ENCODE measurements around the gene TNFRSF1A.

TNFRSF1A gene

GRCh38 chr12:6368906-6369525 is 27.1 kb upstream of the TNFRSF1A start:
- TF ChIP-seq, protein P1, sequence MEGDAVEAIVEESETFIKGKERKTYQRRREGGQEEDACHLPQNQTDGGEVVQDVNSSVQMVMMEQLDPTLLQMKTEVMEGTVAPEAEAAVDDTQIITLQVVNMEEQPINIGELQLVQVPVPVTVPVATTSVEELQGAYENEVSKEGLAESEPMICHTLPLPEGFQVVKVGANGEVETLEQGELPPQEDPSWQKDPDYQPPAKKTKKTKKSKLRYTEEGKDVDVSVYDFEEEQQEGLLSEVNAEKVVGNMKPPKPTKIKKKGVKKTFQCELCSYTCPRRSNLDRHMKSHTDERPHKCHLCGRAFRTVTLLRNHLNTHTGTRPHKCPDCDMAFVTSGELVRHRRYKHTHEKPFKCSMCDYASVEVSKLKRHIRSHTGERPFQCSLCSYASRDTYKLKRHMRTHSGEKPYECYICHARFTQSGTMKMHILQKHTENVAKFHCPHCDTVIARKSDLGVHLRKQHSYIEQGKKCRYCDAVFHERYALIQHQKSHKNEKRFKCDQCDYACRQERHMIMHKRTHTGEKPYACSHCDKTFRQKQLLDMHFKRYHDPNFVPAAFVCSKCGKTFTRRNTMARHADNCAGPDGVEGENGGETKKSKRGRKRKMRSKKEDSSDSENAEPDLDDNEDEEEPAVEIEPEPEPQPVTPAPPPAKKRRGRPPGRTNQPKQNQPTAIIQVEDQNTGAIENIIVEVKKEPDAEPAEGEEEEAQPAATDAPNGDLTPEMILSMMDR (IDR thresholded peaks at IDR 0.05; ENCODE audit: insufficient read depth, missing control alignments): no peak
- FAIRE-seq (no peak), DNase-seq (ENCODE audit: insufficient read length, low spot score) (no peak)

GRCh38 chr12:6367969-6368892 is 26.4 kb upstream of the TNFRSF1A start:
- TF ChIP-seq, protein P1 (IDR thresholded peaks at IDR 0.05; ENCODE audit: insufficient read depth, missing control alignments): no peak
- no peak for DNase-seq (ENCODE audit: insufficient read length, low spot score)
- no peak for FAIRE-seq

DNA sequence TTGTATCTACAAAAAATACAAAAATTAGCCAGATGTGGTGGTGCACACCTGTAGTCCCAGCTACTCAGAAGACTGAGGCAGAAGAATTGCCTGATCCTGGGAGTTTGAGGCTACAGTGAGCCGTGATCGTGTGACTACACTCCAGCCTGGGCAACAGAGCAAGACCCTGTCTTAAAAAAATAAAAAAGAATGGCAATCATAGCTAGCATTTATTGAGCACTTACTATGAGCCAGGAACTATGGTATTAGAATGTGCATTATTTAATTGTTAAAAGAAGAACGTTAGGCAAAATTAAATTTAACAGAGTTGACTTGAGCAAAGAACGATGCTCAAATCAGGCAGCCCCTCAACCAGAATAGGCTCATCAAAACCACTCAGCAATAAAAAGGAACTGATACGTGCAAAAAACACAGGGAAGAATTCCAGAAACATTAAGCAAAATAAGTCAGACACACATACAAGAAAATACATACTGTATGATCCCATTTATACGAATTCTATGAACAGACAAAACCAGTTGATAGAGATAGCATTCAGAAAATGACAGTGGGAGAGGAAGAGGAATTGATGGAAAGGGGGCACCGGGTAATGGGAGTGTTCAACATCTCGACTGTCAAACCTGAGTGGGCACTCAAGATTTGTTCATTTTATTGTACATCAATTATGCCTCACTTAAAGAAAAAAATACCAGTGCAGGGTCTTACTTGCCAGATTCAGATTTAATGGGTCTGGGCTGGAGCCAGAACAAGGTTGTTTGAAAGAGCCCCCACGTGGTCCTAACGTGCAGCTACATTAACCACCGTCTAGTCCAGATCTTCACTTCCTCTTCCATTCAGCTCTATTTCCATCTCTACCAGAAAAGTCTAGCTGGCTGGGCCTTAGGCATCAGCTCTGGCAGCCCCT is 25.4 kb upstream of the TNFRSF1A start:
- FAIRE-seq: no peak

DNA sequence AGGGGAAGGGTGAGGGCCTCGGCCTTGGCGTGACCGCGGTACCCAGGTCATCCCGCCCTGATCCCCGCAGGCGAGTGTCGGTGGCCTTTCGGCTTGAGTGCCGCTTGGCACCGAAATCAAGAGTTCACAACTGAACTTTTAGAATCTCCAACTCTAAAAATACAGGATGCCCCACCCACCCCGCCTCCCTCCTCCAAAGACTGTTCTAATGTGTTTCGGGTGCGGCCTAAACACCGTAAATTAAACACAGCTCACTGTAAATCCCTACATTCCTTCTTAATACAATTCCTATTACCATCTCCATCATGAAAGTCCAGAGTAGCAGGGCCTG is 22.1 kb upstream of the TNFRSF1A start:
- DNase-seq (ENCODE audit: insufficient read length, low spot score): no peak
- TF ChIP-seq, protein P1 (IDR thresholded peaks at IDR 0.05; ENCODE audit: insufficient read depth, missing control alignments): no peak
- FAIRE-seq: no peak

More for the DNA sequence above, 25.4 kb upstream of the TNFRSF1A start:
- TF ChIP-seq, protein P1 (IDR thresholded peaks at IDR 0.05; ENCODE audit: insufficient read depth, missing control alignments): peak; percentile 20
- no peak for DNase-seq (ENCODE audit: insufficient read length, low spot score)

GRCh38 chr12:6363330-6364043 is 21.6 kb upstream of the TNFRSF1A start:
- TF ChIP-seq, protein P1 (IDR thresholded peaks at IDR 0.05; ENCODE audit: insufficient read depth, missing control alignments): no peak
- DNase-seq (ENCODE audit: insufficient read length, low spot score): no peak
- no peak for FAIRE-seq

DNA sequence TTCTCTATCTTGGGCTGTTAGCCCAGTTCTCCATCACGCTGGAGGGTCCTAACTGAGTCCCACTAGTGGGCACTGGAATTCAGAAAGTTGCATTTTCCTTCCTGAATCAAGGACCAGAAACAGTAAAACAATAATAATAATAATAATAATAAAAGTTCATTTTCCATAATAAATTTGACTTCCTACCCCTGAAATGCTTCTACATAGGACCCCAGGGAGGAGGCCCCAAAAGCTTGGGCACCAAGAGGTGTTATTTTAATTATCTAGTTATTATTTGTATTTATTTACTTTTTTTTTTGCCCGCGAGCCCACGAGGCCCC is 21.1 kb upstream of the TNFRSF1A start:
- TF ChIP-seq, protein P1 (IDR thresholded peaks at IDR 0.05; ENCODE audit: insufficient read depth, missing control alignments): no peak
- DNase-seq (ENCODE audit: insufficient read length, low spot score) (no peak), FAIRE-seq (no peak)

Data from D721Med (cell line).